Endodermal cell (in vitro differentiated cells): ENCODE results near the gene EFHC1. TPM values are rescaled to one million over a fixed set of nuclear protein-coding genes. Genes with fewer than 3 reads are reported as not detected.
A peak's percentile ranks its signal among the peaks of the same experiment; 100 is the strongest.

ENCODE experiments used
- DNase-seq: peaks from one replicate; pipeline ENCODE4 v3.0.0-alpha.2; 2017
- H3K27ac ChIP-seq: 2 replicates; pipeline ENCODE4 v1.5.1; 2013; ENCODE audit warnings: mild to moderate bottlenecking, low read depth, low read length, moderate library complexity
- H3K27me3 ChIP-seq: 2 replicates; pipeline ENCODE4 v1.6.1; 2013; ENCODE audit warnings: mild to moderate bottlenecking, low read length, moderate library complexity; ENCODE audit not compliant: insufficient read depth, control insufficient read depth, poor library complexity, severe bottlenecking
- H3K36me3 ChIP-seq: 2 replicates; pipeline ENCODE4 v1.7.0; 2013; ENCODE audit warnings: mild to moderate bottlenecking, low read length, moderate library complexity; ENCODE audit not compliant: control insufficient read depth, insufficient read depth
- H3K4me1 ChIP-seq: one replicate; pipeline ENCODE4 v1.7.0; 2013; ENCODE audit warnings: low read length; ENCODE audit not compliant: control insufficient read depth, insufficient read depth
- H3K4me3 ChIP-seq: 2 replicates; pipeline ENCODE4 v1.5.1; 2013; ENCODE audit warnings: mild to moderate bottlenecking, low read length, moderate library complexity
- H3K9ac ChIP-seq: 2 replicates; pipeline ENCODE4 v1.6.1; 2013; ENCODE audit warnings: mild to moderate bottlenecking, low read length, moderate library complexity; ENCODE audit not compliant: poor library complexity, severe bottlenecking; ENCODE audit errors: extremely low read depth
- H3K9me3 ChIP-seq: 2 replicates; pipeline ENCODE4 v1.6.1; 2013; ENCODE audit warnings: mild to moderate bottlenecking, low read length, moderate library complexity; ENCODE audit not compliant: control insufficient read depth
- H3K27ac Mint-ChIP-seq: 2 replicates; pipeline ENCODE4 v1.8.0; 2020; ENCODE audit warnings: mixed read lengths
- H3K27me3 Mint-ChIP-seq: 2 replicates; pipeline ENCODE4 v1.8.0; 2021; ENCODE audit warnings: mild to moderate bottlenecking, mixed read lengths; ENCODE audit not compliant: insufficient read depth
- H3K36me3 Mint-ChIP-seq: 2 replicates; pipeline ENCODE4 v1.8.0; 2020; ENCODE audit warnings: low read depth, mixed read lengths
- H3K4me1 Mint-ChIP-seq: 2 replicates; pipeline ENCODE4 v1.8.0; 2020; ENCODE audit warnings: mixed read lengths
- H3K4me3 Mint-ChIP-seq: 2 replicates; pipeline ENCODE4 v1.8.0; 2020; ENCODE audit warnings: mild to moderate bottlenecking, moderate library complexity, mixed read lengths
- H3K9me3 Mint-ChIP-seq: 2 replicates; pipeline ENCODE4 v1.8.0; 2020; ENCODE audit warnings: mild to moderate bottlenecking, mixed read lengths
- CTCF ChIP-seq: fragments of 200-600 bp; sonication (generic); conservative IDR thresholded peaks from 2 replicates; pipeline ENCODE4 v1.5.0; 2021; ENCODE audit warnings: antibody characterized with exemption, mild to moderate bottlenecking
- WGBS, 2 experiments: methylation state at CpG; one replicate each; pipeline versions ENCODE4 v1.1.5 to v1.1.7; 2013; ENCODE audit warnings: missing lambda C conversion rate in 2 of 2, mixed read lengths in 1 of 2; ENCODE audit not compliant: insufficient coverage in 1 of 2, insufficient read length in 1 of 2; 5-methylcytosine and 5-hydroxymethylcytosine counted together
- total RNA-seq, 2 donors: library from RNA; stranded (reverse); fragmentation: NEBNext Ultra II Directional in 1 of 2; extraction: Animal tissue kit (Norgen Biotek cat#: 25700) in 1 of 2; gene quantifications; 2 replicates in 1 of 2; 3 replicates in 1 of 2; pipeline ENCODE4 v1.2.1, GENCODE V29; 2021

The EFHC1 gene
- total RNA-seq, 2 donors from 2014 or later = 26.4 to 46.4 TPM

GRCh38 chr6:52415917-52416628, 4.1 kb upstream of the EFHC1 start:
- 79 to 92% methylated on average over 2 to 6 of the region's 6 CpGs for WGBS, 2 experiments
- no peak for TF ChIP-seq CTCF
- no peak overlapping the region for H3K27ac ChIP-seq
- no peak for DNase-seq
- no peak overlapping the region for H3K27ac Mint-ChIP-seq
- H3K9ac ChIP-seq = no peak overlapping the region
- H3K4me1 Mint-ChIP-seq = peaks cover 36% of the 10 kb centered on the region
- no peaks in the 10 kb centered on the region for H3K9me3 Mint-ChIP-seq
- no peaks in the 10 kb centered on the region for H3K9me3 ChIP-seq
- no peaks in the 10 kb centered on the region for H3K36me3 ChIP-seq
- no peaks in the 10 kb centered on the region for H3K27me3 ChIP-seq
- H3K4me1 ChIP-seq = peaks cover 7% of the 10 kb centered on the region
- H3K4me3 ChIP-seq = no peak overlapping the region
- H3K4me3 Mint-ChIP-seq = no peak overlapping the region
- H3K36me3 Mint-ChIP-seq = no peaks in the 10 kb centered on the region
- no peaks in the 10 kb centered on the region for H3K27me3 Mint-ChIP-seq

GRCh38 chr6:52416629-52417151, 3.5 kb upstream of the EFHC1 start:
- Mint-ChIP-seq H3K4me3 (no peak overlapping the region), H3K27me3 (no peaks in the 10 kb centered on the region), H3K4me1 (peaks cover 36% of the 10 kb centered on the region), H3K36me3 (no peaks in the 10 kb centered on the region), H3K27ac (no peak overlapping the region), H3K9me3 (no peaks in the 10 kb centered on the region)
- DNase-seq = peak; percentile 76
- Histone ChIP-seq H3K4me3 (no peak overlapping the region), H3K4me1 (peaks cover 7% of the 10 kb centered on the region), H3K36me3 (no peaks in the 10 kb centered on the region), H3K27me3 (no peaks in the 10 kb centered on the region), H3K9ac (no peak overlapping the region), H3K27ac (no peak overlapping the region), H3K9me3 (no peaks in the 10 kb centered on the region)
- peak; percentile 89 for TF ChIP-seq CTCF
- 0% methylated on average over 1 of the region's 1 CpG; no CpG with 5 or more reads in 1 of the 2 experiments for WGBS, 2 experiments

- TF ChIP-seq CTCF = no peak
- Histone ChIP-seq H3K9ac (no peak overlapping the region), H3K27ac (no peak overlapping the region), H3K4me3 (no peak overlapping the region), H3K9me3 (no peaks in the 10 kb centered on the region), H3K36me3 (no peaks in the 10 kb centered on the region), H3K4me1 (peaks cover 4% of the 10 kb centered on the region), H3K27me3 (no peaks in the 10 kb centered on the region)
- 85 to 86% methylated on average over 3 to 5 of the region's 5 CpGs for WGBS, 2 experiments
- no peak overlapping the region for H3K4me3 Mint-ChIP-seq
- H3K36me3 Mint-ChIP-seq = no peaks in the 10 kb centered on the region
- no peaks in the 10 kb centered on the region for H3K9me3 Mint-ChIP-seq
- peaks cover 33% of the 10 kb centered on the region for H3K4me1 Mint-ChIP-seq
- H3K27me3 Mint-ChIP-seq = no peaks in the 10 kb centered on the region
- no peak for DNase-seq
- peak overlapping the region; percentile 18 for H3K27ac Mint-ChIP-seq
Measured at GRCh38 chr6:52417675-52418111, 2.4 kb upstream of the EFHC1 start.
